Measurements from ENCODE around the gene LSMEM2.
A peak's percentile ranks its signal among the peaks of the same experiment; 100 is the strongest.
"Not testable (repeated sequence)": the region's sequence is repeated elsewhere in the genome, so short reads cannot be mapped to it uniquely, and the experiment has no call there.

Gene LSMEM2

DNA sequence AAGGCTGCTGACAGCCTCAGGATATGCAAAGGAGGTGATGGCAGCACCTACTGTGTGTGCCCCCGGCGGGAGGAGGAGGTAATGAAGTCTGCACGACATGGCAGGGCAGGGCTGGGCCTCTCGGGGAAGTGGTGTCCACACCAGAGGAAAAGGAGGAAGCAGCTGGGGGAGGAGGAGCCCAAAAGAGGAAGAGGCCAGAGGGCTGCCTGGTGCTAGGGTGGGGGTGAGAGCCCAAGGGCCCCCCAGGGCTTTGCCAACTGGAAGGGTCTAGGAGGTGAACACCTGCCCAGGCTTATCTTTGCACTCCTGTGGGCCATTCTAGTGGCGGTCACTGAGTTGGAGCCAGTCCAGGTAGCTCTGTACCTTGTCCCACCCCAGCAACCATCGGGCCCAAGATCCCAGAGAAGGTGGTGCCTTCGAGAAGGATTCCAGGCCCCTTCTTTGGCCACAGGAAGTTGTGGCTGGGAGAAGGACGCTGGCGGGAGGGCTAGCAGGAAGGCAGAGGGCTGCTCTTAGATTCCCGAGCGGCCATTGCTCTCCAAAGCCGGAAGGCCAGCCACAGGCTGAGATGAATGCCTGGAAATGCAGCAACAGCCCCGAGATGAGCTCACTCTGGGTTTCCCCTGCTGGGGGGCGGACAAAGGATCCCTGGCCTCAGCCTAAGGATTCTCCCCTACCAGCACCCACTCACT, 35.9 kb upstream of the LSMEM2 start:
- H3K27me3 Mint-ChIP-seq (ENCODE audit: low read depth, poor library complexity), result no peaks in the 10 kb centered on the region
- no peak for DNase-seq
- peaks cover 4% of the 10 kb centered on the region for H3K36me3 Mint-ChIP-seq (ENCODE audit: low read depth)
- no peaks in the 10 kb centered on the region for H3K9me3 Mint-ChIP-seq
- no peak overlapping the region for H3K4me3 Mint-ChIP-seq
- peak overlapping the region; percentile 72 for H3K27ac Mint-ChIP-seq
- TF ChIP-seq, protein P1, sequence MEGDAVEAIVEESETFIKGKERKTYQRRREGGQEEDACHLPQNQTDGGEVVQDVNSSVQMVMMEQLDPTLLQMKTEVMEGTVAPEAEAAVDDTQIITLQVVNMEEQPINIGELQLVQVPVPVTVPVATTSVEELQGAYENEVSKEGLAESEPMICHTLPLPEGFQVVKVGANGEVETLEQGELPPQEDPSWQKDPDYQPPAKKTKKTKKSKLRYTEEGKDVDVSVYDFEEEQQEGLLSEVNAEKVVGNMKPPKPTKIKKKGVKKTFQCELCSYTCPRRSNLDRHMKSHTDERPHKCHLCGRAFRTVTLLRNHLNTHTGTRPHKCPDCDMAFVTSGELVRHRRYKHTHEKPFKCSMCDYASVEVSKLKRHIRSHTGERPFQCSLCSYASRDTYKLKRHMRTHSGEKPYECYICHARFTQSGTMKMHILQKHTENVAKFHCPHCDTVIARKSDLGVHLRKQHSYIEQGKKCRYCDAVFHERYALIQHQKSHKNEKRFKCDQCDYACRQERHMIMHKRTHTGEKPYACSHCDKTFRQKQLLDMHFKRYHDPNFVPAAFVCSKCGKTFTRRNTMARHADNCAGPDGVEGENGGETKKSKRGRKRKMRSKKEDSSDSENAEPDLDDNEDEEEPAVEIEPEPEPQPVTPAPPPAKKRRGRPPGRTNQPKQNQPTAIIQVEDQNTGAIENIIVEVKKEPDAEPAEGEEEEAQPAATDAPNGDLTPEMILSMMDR (IDR thresholded peaks at IDR 0.05), result no peak
- H3K4me1 Mint-ChIP-seq, result peaks cover 78% of the 10 kb centered on the region

DNA sequence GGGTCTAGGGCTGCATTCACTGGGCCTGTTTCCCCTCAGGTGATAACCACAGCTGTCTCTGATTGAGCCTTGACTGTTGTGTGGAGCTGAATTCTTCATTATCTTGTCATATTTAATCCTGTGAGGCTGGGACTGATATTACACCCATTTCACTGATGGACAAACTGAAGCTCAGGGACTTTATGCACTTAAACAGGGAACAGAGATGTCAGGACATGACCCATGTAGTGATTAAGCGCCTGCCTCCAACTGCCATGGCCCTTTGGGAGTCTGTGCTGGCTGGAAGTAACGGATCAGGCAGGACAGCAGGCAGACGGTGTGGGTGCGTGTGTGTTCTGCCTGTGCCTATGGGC, 35.4 kb upstream of the LSMEM2 start:
- Mint-ChIP-seq H3K27me3 (ENCODE audit: low read depth, poor library complexity) (no peaks in the 10 kb centered on the region), H3K4me3 (no peak overlapping the region), H3K36me3 (ENCODE audit: low read depth) (peaks cover 4% of the 10 kb centered on the region), H3K9me3 (no peaks in the 10 kb centered on the region), H3K27ac (no peak overlapping the region), H3K4me1 (peaks cover 76% of the 10 kb centered on the region)
- DNase-seq, result no peak
- TF ChIP-seq, protein P1 (IDR thresholded peaks at IDR 0.05), result no peak

DNA sequence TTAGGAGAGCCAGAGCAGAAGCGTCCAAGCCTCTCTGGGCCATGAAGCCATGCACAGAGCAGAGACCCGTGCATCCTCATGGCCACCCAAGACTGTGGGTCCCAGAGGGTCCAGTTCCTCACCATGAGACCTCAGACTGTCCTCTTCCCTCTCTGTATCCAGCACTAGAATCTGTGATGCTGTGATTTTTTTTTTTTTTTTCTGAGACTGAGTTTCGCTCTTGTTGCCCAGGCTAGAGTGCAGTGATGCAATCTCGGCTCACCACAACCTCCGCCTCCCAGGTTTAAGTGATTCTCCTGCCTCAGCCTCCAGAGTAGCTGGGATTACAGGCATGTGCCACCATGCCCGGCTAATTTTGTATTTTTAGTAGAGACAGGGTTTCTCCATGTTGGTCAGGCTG, 34.1 kb upstream of the LSMEM2 start:
- not testable (repeated sequence) for H3K27me3 Mint-ChIP-seq (ENCODE audit: low read depth, poor library complexity); DNase-seq; H3K9me3 Mint-ChIP-seq; H3K36me3 Mint-ChIP-seq (ENCODE audit: low read depth)
- Mint-ChIP-seq H3K27ac (peak overlapping the region; percentile 99), H3K4me1 (peaks cover 65% of the 10 kb centered on the region), H3K4me3 (peak overlapping the region; percentile 25)

DNA sequence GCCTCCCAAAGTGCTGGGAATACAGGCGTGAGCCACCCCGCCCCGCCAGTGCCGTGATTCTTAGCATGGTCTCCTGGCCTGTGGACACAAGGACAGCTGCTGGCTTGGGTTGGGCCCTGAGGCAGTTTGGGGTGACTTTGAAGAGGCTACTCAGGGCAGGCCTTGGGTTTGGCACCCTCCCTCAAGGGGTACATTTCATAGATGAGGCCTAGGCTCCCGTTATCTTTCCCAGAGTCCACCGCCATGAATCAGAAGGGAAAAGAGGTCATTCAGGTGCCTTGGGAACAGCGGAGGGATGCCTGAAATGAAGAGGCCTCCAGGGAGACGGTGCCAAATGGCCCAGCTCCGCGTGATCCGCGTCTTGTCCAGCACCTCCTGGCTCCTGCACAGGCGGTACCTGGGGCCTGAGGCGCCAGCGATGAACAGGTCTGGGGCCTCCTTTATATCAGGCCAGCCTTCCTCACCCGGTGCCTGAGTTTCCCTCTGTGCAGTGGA, 33.6 kb upstream of the LSMEM2 start:
- Mint-ChIP-seq H3K4me3 (peak overlapping the region; percentile 25), H3K4me1 (peaks cover 64% of the 10 kb centered on the region)

DNA sequence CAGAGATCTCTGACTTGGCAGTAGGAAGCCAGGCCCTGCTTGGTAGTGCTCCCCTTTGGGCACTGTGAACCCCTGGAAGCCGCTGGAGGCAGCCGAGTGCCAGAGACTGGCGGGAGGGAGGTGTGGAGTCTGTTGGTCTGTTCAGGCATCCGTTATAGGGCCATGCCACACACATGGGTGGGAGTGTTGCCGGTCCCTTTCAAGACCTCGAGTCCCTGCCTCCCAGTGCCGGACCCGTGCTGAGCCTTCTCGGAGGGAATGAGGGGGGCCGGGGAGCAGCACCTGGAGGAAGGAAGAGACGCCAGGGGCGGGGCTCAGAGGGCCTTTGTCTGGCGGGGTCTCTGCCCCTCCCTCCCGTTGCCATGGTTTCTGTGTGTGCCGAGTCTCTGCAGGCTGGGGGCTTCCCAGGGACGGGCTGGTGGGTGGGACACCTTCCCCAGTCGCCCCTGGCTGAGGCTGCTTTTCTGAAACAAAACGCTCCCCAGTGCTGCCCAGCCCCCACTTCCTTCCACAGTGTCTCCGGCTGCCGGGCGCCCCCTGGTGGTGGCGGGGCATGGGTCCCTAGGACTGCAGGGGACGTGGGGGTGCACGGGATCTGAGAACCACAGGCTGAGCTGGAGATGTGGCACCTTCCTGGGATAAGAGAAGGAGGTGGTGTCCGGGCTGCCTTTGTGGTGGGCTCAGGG, 32.9 kb upstream of the LSMEM2 start:
- peak; percentile 99 for DNase-seq
- peak overlapping the region; percentile 48 for H3K4me3 Mint-ChIP-seq

More for the DNA sequence above, 33.6 kb upstream of the LSMEM2 start:
- peak overlapping the region; percentile 99 for H3K27ac Mint-ChIP-seq
- DNase-seq, result no peak
- H3K27me3 Mint-ChIP-seq (ENCODE audit: low read depth, poor library complexity), result no peaks in the 10 kb centered on the region
- H3K36me3 Mint-ChIP-seq (ENCODE audit: low read depth), result peaks cover 4% of the 10 kb centered on the region
- TF ChIP-seq, protein P1 (IDR thresholded peaks at IDR 0.05), result no peak
- no peaks in the 10 kb centered on the region for H3K9me3 Mint-ChIP-seq

DNA sequence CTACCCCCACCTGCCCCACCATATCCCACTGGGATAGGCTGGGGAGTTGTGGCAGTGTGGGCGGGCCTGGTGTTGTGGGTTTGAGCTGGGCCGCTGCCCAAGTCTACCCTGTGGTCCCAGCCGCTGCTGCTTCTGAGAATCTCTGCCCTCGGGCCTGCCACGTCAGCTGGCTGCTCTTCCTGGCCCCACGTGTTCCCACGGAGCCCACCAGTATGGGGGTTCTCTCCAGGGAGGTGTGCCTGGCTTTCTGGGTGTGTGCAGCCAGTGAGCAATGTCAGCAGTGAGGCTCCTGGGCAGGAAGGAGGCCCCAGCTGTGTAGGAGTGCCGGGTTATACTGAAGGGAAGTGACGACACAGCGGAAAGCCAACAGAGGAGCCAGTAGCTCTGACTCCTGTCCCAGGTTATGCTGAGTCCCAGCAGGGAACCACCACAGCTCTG, 32.4 kb upstream of the LSMEM2 start:
- Mint-ChIP-seq H3K4me1 (peaks cover 63% of the 10 kb centered on the region), H3K4me3 (peak overlapping the region; percentile 48), H3K9me3 (no peaks in the 10 kb centered on the region), H3K27me3 (ENCODE audit: low read depth, poor library complexity) (no peaks in the 10 kb centered on the region), H3K27ac (peak overlapping the region; percentile 99), H3K36me3 (ENCODE audit: low read depth) (peaks cover 4% of the 10 kb centered on the region)
- DNase-seq, result no peak
- TF ChIP-seq, protein P1 (IDR thresholded peaks at IDR 0.05), result peak; percentile 36

More for the DNA sequence above, 32.9 kb upstream of the LSMEM2 start:
- TF ChIP-seq, protein P1 (IDR thresholded peaks at IDR 0.05), result peak; percentile 99
- H3K36me3 Mint-ChIP-seq (ENCODE audit: low read depth), result peaks cover 4% of the 10 kb centered on the region
- H3K27ac Mint-ChIP-seq, result peak overlapping the region; percentile 99
- H3K27me3 Mint-ChIP-seq (ENCODE audit: low read depth, poor library complexity), result no peaks in the 10 kb centered on the region
- no peaks in the 10 kb centered on the region for H3K9me3 Mint-ChIP-seq
- peaks cover 64% of the 10 kb centered on the region for H3K4me1 Mint-ChIP-seq
